IMR-90 (cell line): ENCODE results near the gene PPAT. TPM values are rescaled to one million over a fixed set of nuclear protein-coding genes. Genes with fewer than 3 reads are reported as not detected.
A peak's percentile ranks its signal among the peaks of the same experiment; 100 is the strongest.

Experiments
- ATAC-seq: fragments of 200-7000 bp; cut with Tn5 transposase; 2 replicates; pipeline ENCODE4 v1.9.1; 2020; ENCODE audit warnings: low read depth, mild to moderate bottlenecking, moderate library complexity
- BruUV-seq: library from RNA; stranded (reverse); fragments of 400-500 nt; replicated peaks from 2 replicates; lab custom pipeline; 2021; lab: Mats Ljungman, UMichigan
- CTCF ChIA-PET: fragments of 300-600 bp; formaldehyde crosslinking; extraction: SDS; loops from one replicate; lab custom pipeline; 2021; ENCODE audit warnings: antibody characterized with exemption; lab: Yijun Ruan, JAX
- POLR2A ChIA-PET: fragments of 300-600 bp; sonication (Branson Sonifier 250); formaldehyde crosslinking; loops from one replicate; lab custom pipeline; 2022; ENCODE audit warnings: antibody characterized with exemption; ENCODE audit not compliant: unreplicated experiment; lab: Charles Lee
- DNase-seq: peaks from one replicate; pipeline ENCODE4 v3.0.0; 2013
- H2AFZ ChIP-seq: replicated peaks from 2 replicates; pipeline ENCODE3; 2013; ENCODE audit warnings: low read length, mild to moderate bottlenecking; ENCODE audit not compliant: poor library complexity
- H2AK5ac ChIP-seq: 2 replicates; pipeline ENCODE4 v1.6.1; 2013; ENCODE audit warnings: low read depth, low read length, inconsistent platforms
- H2AK9ac ChIP-seq: replicated peaks from 2 replicates; pipeline ENCODE3; 2013; ENCODE audit warnings: mild to moderate bottlenecking, low read depth, low read length, moderate library complexity; ENCODE audit not compliant: poor library complexity
- H2BK120ac ChIP-seq: 2 replicates; pipeline ENCODE4 v1.6.1; 2013; ENCODE audit warnings: low read depth, low read length, inconsistent platforms
- H2BK15ac ChIP-seq: 3 replicates; pipeline ENCODE4 v1.6.1; 2013; ENCODE audit warnings: low read depth, low read length, inconsistent platforms
- H2BK20ac ChIP-seq: 2 replicates; pipeline ENCODE4 v1.6.1; 2013; ENCODE audit warnings: low read depth, mild to moderate bottlenecking, inconsistent platforms, low read length, moderate library complexity
- H2BK5ac ChIP-seq: 2 replicates; pipeline ENCODE4 v1.6.1; 2013; ENCODE audit warnings: mild to moderate bottlenecking, low read depth, low read length, inconsistent platforms; ENCODE audit not compliant: poor library complexity, severe bottlenecking
- H3K14ac ChIP-seq: replicated peaks from 2 replicates; pipeline ENCODE4 v1.6.1; 2013; ENCODE audit warnings: low read depth, low read length, inconsistent platforms
- H3K18ac ChIP-seq: 2 replicates; pipeline ENCODE4 v1.6.1; 2013; ENCODE audit warnings: low read depth, low read length, control low read depth
- H3K23ac ChIP-seq: 2 replicates; pipeline ENCODE4 v1.6.1; 2013; ENCODE audit warnings: low read depth, low read length, inconsistent platforms
- H3K27ac ChIP-seq: 2 replicates; pipeline ENCODE4 v1.5.1; 2013; ENCODE audit warnings: mild to moderate bottlenecking, control low read depth, low read length; ENCODE audit not compliant: insufficient read depth
- H3K27me3 ChIP-seq: 2 replicates; pipeline ENCODE4 v1.6.1; 2013; ENCODE audit warnings: low read length; ENCODE audit not compliant: control insufficient read depth, insufficient read depth
- H3K36me3 ChIP-seq: 2 replicates; pipeline ENCODE4 v1.6.1; 2013; ENCODE audit warnings: low read length, mixed read lengths; ENCODE audit not compliant: control insufficient read depth, insufficient read depth
- H3K4ac ChIP-seq: 2 replicates; pipeline ENCODE4 v1.6.1; 2013; ENCODE audit warnings: low read depth, low read length, inconsistent platforms
- H3K4me1 ChIP-seq: 2 replicates; pipeline ENCODE4 v1.6.1; 2013; ENCODE audit warnings: low read length, mixed read lengths; ENCODE audit not compliant: control insufficient read depth, insufficient read depth
- H3K4me2 ChIP-seq: 2 replicates; pipeline ENCODE4 v1.6.1; 2013; ENCODE audit warnings: low read depth, mild to moderate bottlenecking, control low read depth, low read length, moderate library complexity
- H3K4me3 ChIP-seq: 2 replicates; pipeline ENCODE4 v1.5.1; 2013; ENCODE audit warnings: low read depth, mild to moderate bottlenecking, control low read depth, low read length, moderate library complexity; ENCODE audit not compliant: insufficient read depth
- H3K56ac ChIP-seq: 2 replicates; pipeline ENCODE4 v1.6.1; 2013; ENCODE audit warnings: low read length, inconsistent platforms; ENCODE audit not compliant: insufficient read depth; ENCODE audit errors: extremely low read depth
- H3K79me1 ChIP-seq, 2 experiments: 2 replicates each; pipeline ENCODE4 v1.6.1; 2013; ENCODE audit warnings: low read length in 2 of 2, inconsistent platforms in 1 of 2, low read depth in 1 of 2
- H3K9ac ChIP-seq: 2 replicates; pipeline ENCODE4 v1.6.1; 2013; ENCODE audit warnings: low read depth, low read length, control low read depth
- H3K9me1 ChIP-seq: 2 replicates; pipeline ENCODE4 v1.6.1; 2013; ENCODE audit warnings: low read length, inconsistent platforms; ENCODE audit not compliant: insufficient read depth
- H3K9me3 ChIP-seq: 2 replicates; pipeline ENCODE4 v1.6.1; 2013; ENCODE audit warnings: low read length; ENCODE audit not compliant: control insufficient read depth, insufficient read depth
- H4K20me1 ChIP-seq: 2 replicates; pipeline ENCODE4 v1.6.1; 2013; ENCODE audit warnings: low read length, inconsistent platforms; ENCODE audit not compliant: insufficient read depth
- H4K5ac ChIP-seq: 2 replicates; pipeline ENCODE4 v1.6.1; 2013; ENCODE audit warnings: mild to moderate bottlenecking, low read depth, low read length, control low read depth
- H4K8ac ChIP-seq, 2 experiments: 2 replicates each; pipeline ENCODE4 v1.6.1; 2013; ENCODE audit warnings: low read depth in 2 of 2, low read length in 2 of 2, control low read depth in 1 of 2, inconsistent platforms in 1 of 2
- H4K91ac ChIP-seq: 2 replicates; pipeline ENCODE4 v1.6.1; 2013; ENCODE audit warnings: low read depth, low read length, inconsistent platforms; ENCODE audit not compliant: insufficient read depth
- BHLHE40 ChIP-seq: fragments of 150-350 bp; IDR thresholded peaks from 2 replicates; pipeline ENCODE4 v1.6.1; 2016; ENCODE audit warnings: mild to moderate bottlenecking, low read depth, low read length
- CEBPB ChIP-seq: IDR thresholded peaks from 2 replicates; pipeline ENCODE4 v1.6.1; 2012; ENCODE audit warnings: low read depth, low read length, improper control_type of control experiment
- CHD1 ChIP-seq: IDR thresholded peaks from 2 replicates; pipeline ENCODE4 v1.6.1; 2012; ENCODE audit warnings: low read depth, low read length, improper control_type of control experiment
- FOS ChIP-seq: fragments of 150-350 bp; IDR thresholded peaks from 2 replicates; pipeline ENCODE4 v1.6.1; 2016; ENCODE audit warnings: low read depth, low read length
- MAFK ChIP-seq: IDR thresholded peaks from 2 replicates; pipeline ENCODE4 v1.6.1; 2012; ENCODE audit warnings: low read depth, low read length, improper control_type of control experiment
- MAZ ChIP-seq: IDR thresholded peaks from 2 replicates; pipeline ENCODE4 v1.6.1; 2012; ENCODE audit warnings: low read depth, mild to moderate bottlenecking, low read length, improper control_type of control experiment, moderate library complexity, borderline replicate concordance
- MXI1 ChIP-seq: IDR thresholded peaks from 2 replicates; pipeline ENCODE4 v1.6.1; 2012; ENCODE audit warnings: low read depth, mild to moderate bottlenecking, low read length, moderate library complexity, borderline replicate concordance
- NFE2L2 ChIP-seq: fragments of 150-350 bp; IDR thresholded peaks from 2 replicates; pipeline ENCODE4 v1.6.1; 2016; ENCODE audit warnings: low read depth, mild to moderate bottlenecking, low read length
- POLR2A ChIP-seq: IDR thresholded peaks from 2 replicates; pipeline ENCODE4 v1.6.1; 2012; ENCODE audit warnings: mild to moderate bottlenecking, low read depth, low read length
- RAD21 ChIP-seq: IDR thresholded peaks from 2 replicates; pipeline ENCODE4 v1.6.1; 2012; ENCODE audit warnings: low read length, improper control_type of control experiment
- RCOR1 ChIP-seq: IDR thresholded peaks from 2 replicates; pipeline ENCODE4 v1.6.1; 2012; ENCODE audit warnings: mild to moderate bottlenecking, low read length, improper control_type of control experiment; ENCODE audit not compliant: insufficient replicate concordance
- SMC3 ChIP-seq: fragments of 150-350 bp; IDR thresholded peaks from 2 replicates; pipeline ENCODE4 v1.6.1; 2016; ENCODE audit warnings: low read depth, mild to moderate bottlenecking, antibody characterized with exemption, low read length, moderate library complexity
- WGBS, 2 experiments: methylation state at CpG; one replicate each; pipeline versions ENCODE4 v1.1.5 to v1.1.7; 2013; ENCODE audit warnings: missing lambda C conversion rate in 2 of 2; ENCODE audit not compliant: insufficient read length in 1 of 2; ENCODE audit errors: extremely low coverage in 2 of 2; 5-methylcytosine and 5-hydroxymethylcytosine counted together
- dilution Hi-C: fragments of 300-500 bp; cut with HindIII; formaldehyde crosslinking; loops from one replicate; pipeline ENCODE4 v1.14.3; 2018; ENCODE audit warnings: low sequenced_read_pairs; ENCODE audit not compliant: unreplicated experiment
- in situ Hi-C: fragments of 300-500 bp; cut with MboI; formaldehyde crosslinking; loops from 3 replicates; pipeline ENCODE4 v1.14.3; 2019; ENCODE audit warnings: low sequenced_read_pairs, inconsistent platforms, mixed read lengths
- intact Hi-C: fragments of 100-400 bp; cut with micrococcal nuclease; formaldehyde crosslinking; loops from 2 replicates; pipeline ENCODE4 v1.10.0; 2022
- polyA plus RNA-seq, 3 experiments: library from polyadenylated mRNA; depleted of rRNA; stranded (reverse); fragments of >200 nt; gene quantifications; 2 replicates each; pipeline ENCODE4 v1.2.3, GENCODE V29; 2012; ENCODE audit warnings: low replicate concordance in 1 of 3
- total RNA-seq: library from RNA; depleted of rRNA; stranded (reverse); fragments of >200 nt; gene quantifications from 2 replicates; pipeline ENCODE4 v1.2.3, GENCODE V29; 2012
- TF ChIP-seq, protein P1 (sequence below): fragments of 150-350 bp; IDR thresholded peaks from 2 replicates; pipeline ENCODE4 v1.6.1; 2016; ENCODE audit warnings: low read depth, mild to moderate bottlenecking, low read length, moderate library complexity, borderline replicate concordance
- TF ChIP-seq, protein P2 (sequence below): fragments of 150-350 bp; IDR thresholded peaks from 2 replicates; pipeline ENCODE4 v1.6.1; 2017; ENCODE audit warnings: mild to moderate bottlenecking, antibody characterized with exemption, low read length, low read depth

Gene PPAT
- total and polyA plus RNA-seq, 2 of the 4 experiments (the other 2 are of a cell fraction): 7.0 to 21.1 TPM

DNA sequence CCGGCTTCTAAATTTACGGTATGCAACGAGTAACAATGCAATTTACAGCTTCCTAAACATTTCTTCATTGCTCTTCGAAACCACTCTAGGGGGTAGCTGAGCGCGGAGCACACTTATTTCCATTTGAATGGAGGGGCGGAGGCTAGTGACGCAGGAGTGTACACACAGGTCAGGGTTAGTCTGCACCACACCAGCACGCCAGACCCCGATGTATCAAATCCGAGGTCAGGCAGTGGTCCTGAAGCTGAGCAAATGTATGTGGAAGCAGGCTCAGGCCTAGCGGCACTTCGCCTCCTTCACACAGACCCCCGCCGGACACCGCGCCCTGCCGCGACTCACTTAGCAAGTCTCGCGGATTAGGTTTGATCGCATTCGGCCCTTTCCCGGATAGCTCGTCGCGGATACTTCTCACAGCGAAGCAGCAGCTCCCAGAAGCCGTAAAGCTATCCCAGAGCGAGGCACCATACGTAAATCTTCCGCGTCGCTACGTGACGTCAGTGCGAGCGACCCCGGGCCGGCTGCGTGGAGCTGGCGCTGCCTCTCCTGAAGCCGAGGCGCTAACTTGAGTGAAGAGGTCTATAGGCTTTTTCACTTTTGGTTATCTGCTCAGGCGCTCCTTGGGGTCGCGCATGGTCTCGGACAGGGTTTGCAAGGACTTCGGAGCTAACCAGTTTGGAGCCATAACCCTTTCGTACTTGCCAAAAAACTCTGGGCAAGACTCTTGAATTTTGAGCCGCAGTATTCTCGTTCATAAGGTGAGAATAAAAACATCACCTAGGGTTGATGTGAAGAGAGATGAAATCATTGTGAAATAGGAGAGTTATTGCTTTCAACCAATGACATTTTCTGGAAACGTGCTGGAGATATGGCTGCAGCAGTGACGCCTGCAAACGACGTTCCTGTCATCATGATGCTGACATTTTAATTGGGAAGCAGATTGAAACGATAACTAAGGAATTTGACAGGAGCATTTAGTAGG, 48.1 kb downstream of the PPAT start, which contains the start of gene AASDH:
TSS of gene AASDH (minus strand) at position 469 of the 979 bp plus-strand sequence. CDS start 3,192 bp downstream, outside the sequence.
- in situ Hi-C loops: no loop called here
- TSS peak; percentile 78 for BruUV-seq
- peak within 1 kb of the TSS; percentile 53 for H3K18ac ChIP-seq
- TF ChIP-seq, protein P1, sequence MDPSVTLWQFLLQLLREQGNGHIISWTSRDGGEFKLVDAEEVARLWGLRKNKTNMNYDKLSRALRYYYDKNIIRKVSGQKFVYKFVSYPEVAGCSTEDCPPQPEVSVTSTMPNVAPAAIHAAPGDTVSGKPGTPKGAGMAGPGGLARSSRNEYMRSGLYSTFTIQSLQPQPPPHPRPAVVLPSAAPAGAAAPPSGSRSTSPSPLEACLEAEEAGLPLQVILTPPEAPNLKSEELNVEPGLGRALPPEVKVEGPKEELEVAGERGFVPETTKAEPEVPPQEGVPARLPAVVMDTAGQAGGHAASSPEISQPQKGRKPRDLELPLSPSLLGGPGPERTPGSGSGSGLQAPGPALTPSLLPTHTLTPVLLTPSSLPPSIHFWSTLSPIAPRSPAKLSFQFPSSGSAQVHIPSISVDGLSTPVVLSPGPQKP: no peak
- no peak for TF ChIP-seq RAD21
- no peak for TF ChIP-seq MAFK
- TF ChIP-seq FOS: no peak
- peak; percentile 44 for TF ChIP-seq BHLHE40
- TF ChIP-seq RCOR1: no peak
- peak; percentile 93 for TF ChIP-seq POLR2A
- TF ChIP-seq CHD1: no peak; the same call in 1 of the 2 replicates
- peak; percentile 63 for TF ChIP-seq CEBPB
- TF ChIP-seq NFE2L2: no peak
- TF ChIP-seq MAZ: 0 out of 2 replicates have a peak, but pooled peaks have one; percentile 27
- TF ChIP-seq SMC3: no peak
- TF ChIP-seq MXI1: peak; percentile 88
- TF ChIP-seq, protein P2, sequence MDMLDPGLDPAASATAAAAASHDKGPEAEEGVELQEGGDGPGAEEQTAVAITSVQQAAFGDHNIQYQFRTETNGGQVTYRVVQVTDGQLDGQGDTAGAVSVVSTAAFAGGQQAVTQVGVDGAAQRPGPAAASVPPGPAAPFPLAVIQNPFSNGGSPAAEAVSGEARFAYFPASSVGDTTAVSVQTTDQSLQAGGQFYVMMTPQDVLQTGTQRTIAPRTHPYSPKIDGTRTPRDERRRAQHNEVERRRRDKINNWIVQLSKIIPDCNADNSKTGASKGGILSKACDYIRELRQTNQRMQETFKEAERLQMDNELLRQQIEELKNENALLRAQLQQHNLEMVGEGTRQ: no peak

More for the DNA sequence above, 48.1 kb downstream of the PPAT start, which contains the start of gene AASDH:
- intact Hi-C loops: loop anchor here (2.0 kb wide), 2 partner anchors 49 to 439 kb away; partner anchors contain the start of genes CEP135 and PAICS
- WGBS, 2 experiments: 0% methylated on average over 23 of the region's 57 CpGs; no CpG with 5 or more reads in 1 of the 2 experiments
- Histone ChIP-seq H2AFZ (peak within 1 kb of the TSS; percentile 97), H3K4me1 (peaks cover 3% of the 10 kb centered on the region; the same call in 1 of the 2 replicates), H3K27me3 (no peaks in the 10 kb centered on the region), H4K91ac (peak within 1 kb of the TSS; percentile 87), H3K79me1 (peaks cover 24 to 41% of the 10 kb centered on the region in 2 experiments), H3K4ac (peak within 1 kb of the TSS; percentile 88), H3K9me3 (no peaks in the 10 kb centered on the region), H3K27ac (peak within 1 kb of the TSS; percentile 89), H3K36me3 (no peaks in the 10 kb centered on the region; the same call in 1 of the 2 replicates), H2AK5ac (peak within 1 kb of the TSS; percentile 25; the same call in 1 of the 2 replicates), H4K8ac (peak within 1 kb of the TSS; percentile 85 to 98), H4K5ac (peak within 1 kb of the TSS; percentile 94), H3K4me2 (peak within 1 kb of the TSS; percentile 92), H3K14ac (peak within 1 kb of the TSS; percentile 93), H2BK20ac (peak within 1 kb of the TSS; percentile 15; the same call in 1 of the 2 replicates), H3K9me1 (0 out of 2 replicates have a peak, but pooled peaks cover 2% of the 10 kb centered on the region), H2BK15ac (peak within 1 kb of the TSS; percentile 60; the same call in 1 of the 3 replicates), H3K23ac (peak within 1 kb of the TSS; percentile 85), H3K56ac (peak within 1 kb of the TSS; percentile 92), H4K20me1 (peaks cover 3% of the 10 kb centered on the region; the same call in 1 of the 2 replicates), H2AK9ac (peak within 1 kb of the TSS; percentile 83), H3K9ac (peak within 1 kb of the TSS; percentile 97), H2BK5ac (peak within 1 kb of the TSS; percentile 75), H2BK120ac (peak within 1 kb of the TSS; percentile 60; the same call in 1 of the 2 replicates), H3K4me3 (peak within 1 kb of the TSS; percentile 61)
- DNase-seq (peak; percentile 95), ATAC-seq (peak; percentile 93)
- ChIA-PET POLR2A (interaction anchor here (0.6 to 0.7 kb wide), 3 partner anchors 23 to 50 kb away, joined by 3 to 7 read pairs (median 4); no protein-coding TSS in a partner anchor), CTCF (no interaction called here)
- dilution Hi-C loops: no loop called here
